RPMI7951 (cell line): ENCODE measurements around the gene SURF4. TPM values are rescaled to one million over a fixed set of nuclear protein-coding genes. Genes with fewer than 3 reads are reported as not detected.
"Not testable (repeated sequence)": the region's sequence is repeated elsewhere in the genome, so short reads cannot be mapped to it uniquely, and the experiment has no call there.

ENCODE experiments used
- DNase-seq: peaks from one replicate; pipeline ENCODE4 v3.0.0-alpha.2; 2012; ENCODE audit warnings: low read depth
- total RNA-seq: library from RNA; depleted of rRNA; stranded (reverse); fragments of >200 nt; shearing (Covaris generic); gene quantifications from 2 replicates; pipeline ENCODE4 v1.2.3, GENCODE V29; 2014; rRNA removed

The SURF4 gene
- total RNA-seq, 1 experiment from 2014 or later: 188 TPM

DNA sequence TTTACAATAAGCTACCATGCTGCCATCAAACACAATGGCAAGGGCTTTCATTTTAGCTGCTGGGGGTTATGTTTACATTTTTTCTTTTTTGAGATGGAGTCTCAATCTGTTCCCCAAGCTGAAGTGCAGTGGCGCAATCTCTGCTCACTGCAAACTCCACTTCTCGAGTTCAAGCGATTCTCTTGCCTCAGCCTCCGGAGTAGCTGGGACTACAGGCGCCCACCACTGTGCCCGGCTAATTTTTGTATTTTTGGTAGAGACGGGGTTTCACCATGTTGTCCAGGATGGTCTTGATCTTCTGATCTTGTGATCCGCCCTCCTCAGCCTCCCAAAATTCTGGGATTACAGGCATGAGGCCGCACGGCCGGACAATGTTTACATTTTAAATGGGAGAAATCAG lies 41.0 kb downstream of the SURF4 start:
- not testable (repeated sequence) for DNase-seq

DNA sequence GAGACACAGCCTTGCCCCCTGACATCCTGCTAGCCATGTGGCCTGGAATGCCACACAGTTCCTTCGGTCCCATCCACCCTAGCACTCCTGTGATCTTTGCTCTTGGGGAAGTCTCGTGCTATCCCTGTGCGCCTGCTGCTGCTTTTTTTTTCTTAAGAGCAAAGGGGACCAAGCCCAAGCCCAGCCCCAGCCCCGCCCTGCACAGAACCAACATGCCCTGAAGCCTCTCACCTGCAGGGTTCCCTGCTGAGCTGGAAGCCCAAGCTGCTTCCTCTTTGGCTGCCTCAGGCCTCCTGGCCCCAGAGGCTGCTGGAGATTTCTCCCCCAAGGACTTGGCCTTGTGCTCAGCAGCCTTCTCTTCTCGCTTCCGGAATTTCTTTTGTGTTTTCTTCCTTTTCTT lies 41.7 kb downstream of the SURF4 start:
- DNase-seq: no peak

DNA sequence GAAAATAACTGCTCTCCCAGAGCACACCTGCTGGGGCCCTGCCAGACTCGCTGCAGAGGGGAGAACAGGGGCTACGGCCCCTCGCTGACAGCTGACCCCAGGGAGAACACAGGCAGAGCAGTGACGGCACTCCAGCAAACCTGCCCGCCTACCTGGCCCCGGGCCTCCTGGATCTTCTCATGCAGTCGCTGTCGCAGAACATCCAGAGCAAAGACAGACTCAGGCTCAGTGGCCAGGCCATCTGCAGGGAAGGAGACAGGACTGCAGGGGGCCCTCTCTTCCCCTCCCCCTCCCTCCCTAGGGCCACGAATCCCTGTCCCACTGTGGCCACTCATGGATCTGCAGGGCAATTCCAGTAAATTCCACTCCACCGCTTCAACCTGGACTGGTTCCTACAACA lies 42.3 kb downstream of the SURF4 start:
- DNase-seq: no peak

DNA sequence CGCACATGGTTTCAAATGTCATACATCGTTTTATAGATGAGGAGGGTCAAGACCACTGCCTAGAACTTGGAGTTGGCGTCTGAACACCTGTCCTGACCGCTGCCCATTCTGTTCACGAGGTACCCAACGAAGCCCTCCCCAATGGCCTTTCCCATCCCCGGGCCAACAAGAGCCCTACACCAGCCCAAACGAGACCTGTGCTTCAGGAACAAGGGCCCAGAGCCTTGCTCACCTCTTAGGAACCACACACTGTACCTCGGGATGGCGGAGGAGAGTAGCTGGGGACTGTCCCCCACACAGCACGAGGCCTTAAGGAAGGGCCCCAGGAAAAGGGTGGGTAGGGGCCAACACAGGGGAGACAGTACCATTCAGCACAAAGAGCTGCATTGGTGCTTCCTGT lies 42.8 kb downstream of the SURF4 start:
- DNase-seq: no peak

DNA sequence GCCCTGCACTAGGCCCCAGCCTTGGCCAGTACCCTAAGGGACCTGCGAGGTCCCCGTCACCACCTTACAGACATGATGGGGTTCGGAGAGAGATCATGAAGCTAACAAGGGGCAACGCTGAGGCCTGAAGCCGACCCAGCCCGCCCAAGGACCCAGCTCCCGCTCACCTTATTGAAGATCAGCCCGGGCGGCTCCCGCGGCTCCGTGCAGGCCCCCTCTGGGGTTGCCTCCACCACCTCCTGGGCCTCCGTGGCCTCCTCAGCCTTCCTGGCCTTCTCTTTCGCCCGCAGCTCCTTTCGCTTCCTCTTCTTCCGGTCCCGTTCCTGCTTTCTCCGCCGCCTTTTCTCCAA lies 43.5 kb downstream of the SURF4 start:
- no peak for DNase-seq

DNA sequence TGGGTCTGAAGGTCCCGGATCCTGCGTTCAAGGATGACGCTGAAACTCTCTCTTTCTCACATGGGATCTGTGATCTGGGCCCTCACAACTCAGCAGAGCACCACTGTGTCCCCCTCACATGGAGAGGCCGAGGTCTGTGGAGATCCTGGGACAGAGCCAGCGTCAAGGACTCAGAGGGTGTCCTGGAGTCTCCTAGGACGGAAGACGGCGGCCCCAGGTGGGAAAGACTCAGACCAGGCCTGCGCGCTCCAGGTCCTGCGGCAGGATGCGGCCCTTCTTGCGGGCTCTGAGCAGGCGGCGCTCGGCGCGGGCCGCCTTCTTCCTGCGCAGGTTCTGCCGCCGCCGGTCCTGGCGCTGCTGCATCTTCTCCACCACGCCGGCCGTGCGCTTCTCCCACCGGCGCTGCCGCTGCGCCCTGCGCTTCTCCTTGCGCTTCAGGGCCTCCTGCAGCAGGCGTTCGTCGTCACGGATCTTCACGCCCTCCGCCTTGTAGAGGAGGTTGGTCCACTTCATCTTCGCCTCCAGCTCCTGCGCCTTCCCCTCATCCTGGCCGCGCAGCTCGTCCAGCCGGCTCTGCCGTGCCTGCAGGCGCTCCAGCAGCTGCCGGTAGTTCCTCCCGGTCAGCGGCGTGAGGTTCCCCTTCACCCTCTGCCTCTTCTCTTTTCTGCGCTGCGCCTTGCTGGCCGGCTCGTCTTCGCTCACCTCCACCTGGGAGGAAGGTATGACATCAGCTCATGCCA lies 44.0 kb downstream of the SURF4 start:
- no peak for DNase-seq

DNA sequence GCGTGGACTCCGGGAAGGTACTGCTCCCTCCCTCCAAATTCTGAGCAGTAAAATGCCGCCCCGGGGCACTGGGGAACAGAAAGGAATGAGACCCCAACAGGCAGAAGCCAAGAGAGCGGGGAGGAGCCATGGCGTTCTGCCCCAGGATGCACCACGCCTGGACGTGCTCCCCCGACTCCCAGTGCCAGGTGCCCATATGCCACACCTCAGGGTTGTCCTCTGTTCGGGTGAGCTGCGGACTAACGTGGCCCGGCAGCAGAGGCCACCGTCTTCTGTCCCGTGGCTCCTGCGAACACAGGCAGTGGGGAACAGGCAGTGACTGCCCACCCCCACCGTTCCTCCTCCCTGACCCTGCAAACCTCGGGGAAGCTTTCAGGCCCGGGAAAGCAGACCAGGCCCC lies 44.6 kb downstream of the SURF4 start:
- DNase-seq: no peak

DNA sequence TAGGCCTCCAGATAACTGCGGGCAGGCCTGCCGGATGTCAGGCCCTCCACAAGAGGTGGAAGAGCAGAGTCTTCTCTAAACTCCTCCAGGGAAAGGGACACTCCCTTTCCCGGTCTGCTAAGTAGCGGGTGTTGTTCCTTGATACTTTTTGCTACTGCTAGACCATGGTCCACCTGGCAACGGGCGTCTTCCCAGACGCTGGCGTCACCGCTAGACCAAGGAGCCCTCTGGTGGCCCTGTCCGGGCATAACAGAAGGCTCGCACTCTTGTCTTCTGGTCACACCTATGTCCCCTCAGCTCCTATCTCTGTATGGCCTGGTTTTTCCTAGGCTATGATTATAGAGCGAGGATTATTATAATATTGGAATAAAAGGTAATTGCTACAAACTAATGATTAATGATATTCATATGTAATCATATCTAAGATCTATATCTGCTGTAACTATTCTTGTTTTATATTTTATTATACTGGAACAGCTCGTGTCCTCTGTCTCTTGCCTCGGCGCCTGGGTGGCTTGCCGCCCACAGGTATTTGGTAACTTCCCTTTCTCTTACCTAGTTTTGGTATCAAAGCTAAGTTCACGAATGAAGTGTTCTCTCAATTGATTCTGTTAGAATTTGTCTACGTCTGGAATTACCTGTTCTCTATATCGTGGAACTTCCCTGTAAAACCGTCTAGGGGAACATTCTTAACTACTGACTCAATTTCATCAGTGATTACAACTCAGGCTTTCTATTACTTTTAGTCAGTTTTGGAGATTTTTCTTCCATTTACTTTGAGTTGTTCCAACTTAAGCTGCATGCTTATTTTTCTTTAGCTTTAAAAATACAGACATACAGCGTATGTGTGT lies 46.3 kb downstream of the SURF4 start:
- DNase-seq: not testable (repeated sequence)

DNA sequence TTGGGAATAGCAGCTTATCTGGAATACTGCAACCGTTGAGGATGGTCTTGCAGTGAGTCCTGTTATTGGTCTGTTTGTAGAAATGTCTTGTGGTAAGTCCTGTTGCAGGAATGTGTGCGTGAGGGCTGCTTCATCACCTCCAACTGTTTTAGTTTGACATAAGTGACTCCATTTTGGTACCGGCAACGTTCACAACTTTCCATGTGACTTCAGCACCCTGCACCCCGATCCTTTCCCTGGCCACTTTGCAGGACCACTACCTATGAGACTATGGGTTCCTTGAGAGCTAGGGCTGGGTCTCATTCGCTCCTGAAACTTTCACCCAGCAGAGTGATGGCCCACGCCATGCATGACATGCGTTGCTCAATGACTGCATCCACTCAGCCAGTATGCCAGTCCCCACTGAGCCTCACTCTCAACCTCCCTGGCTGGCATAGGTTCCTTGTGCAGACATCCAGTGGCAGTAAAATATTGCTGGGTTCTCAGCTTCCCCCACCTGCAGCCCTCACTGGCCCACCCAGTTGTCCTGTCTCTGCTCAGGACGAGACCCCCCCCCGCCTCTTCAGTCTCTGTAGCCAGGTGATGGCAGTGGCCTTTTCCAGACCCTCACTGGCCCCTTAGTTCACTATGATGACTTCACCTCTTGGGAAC lies 47.9 kb downstream of the SURF4 start:
- no peak for DNase-seq

DNA sequence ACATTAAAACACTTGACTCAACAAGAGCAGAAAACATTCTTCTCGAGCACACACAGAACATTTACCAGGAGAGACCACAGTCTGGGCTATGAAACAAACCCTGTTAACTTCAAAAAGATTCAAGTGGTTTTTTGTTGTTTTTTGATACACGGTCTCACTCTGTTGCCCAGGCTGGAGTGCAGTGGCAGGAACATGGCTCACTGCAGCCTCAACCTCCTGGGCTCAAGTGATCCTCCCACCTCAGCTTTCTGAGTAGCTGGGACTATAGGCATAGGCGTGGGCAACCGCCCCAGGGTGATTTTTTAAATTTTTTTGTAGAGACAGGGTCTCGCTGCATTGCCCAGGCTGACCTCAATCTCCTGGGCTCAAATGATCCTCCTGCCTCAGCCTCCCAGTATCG lies 48.8 kb downstream of the SURF4 start:
- DNase-seq: not testable (repeated sequence)

DNA sequence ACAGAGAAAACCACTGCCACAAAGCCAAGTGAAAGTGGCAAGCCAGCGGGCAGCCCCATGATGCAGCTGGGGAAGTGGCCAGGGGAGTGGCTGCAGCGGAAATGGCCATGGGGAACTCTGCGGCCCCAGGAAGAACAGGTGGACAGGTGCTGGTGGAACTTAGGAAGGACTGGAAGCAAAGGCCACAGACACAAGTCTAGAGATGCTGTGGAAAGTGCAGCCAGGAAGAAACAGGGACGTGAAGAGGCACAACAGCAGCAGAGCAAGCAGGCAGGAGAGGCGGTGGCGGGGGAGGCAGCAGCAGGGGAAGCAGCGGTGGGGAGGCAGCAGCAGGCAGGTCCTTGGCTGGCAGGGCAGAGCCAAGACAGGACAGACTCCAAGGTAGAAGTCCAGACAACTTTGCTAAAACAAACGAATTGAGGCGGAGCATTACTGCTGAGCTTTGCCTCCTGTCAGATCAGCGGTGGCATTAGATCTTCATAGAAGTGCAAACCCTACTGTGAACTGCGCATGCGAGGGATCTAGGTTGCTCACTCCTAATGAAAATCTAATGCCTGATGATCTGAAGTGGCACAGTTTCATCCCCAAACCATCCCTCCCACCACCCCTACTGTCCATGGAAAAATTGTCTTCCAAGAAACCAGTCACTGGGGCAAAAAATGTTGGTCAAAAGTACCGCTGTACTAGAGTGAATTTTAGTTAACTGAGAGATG lies 51.7 kb downstream of the SURF4 start:
- DNase-seq: no peak

DNA sequence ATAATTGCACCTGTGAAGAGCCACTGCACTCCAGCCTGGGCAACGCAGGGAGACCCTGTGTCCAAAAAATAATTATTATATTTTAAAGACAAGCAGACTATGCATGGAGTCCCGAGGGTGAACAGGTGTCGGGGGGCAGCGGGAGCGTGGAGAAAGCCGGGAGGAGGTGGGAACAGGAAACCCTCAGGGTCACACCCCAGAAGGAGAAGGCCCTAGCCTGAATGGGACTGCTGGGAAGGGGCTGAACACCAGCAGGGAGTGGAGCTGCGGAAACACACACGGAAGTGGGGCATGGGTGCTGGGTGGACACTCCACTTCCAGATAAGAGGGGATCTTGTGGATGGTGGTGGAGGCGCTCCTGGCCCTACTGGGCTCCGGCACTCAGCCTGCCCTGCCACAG lies 52.6 kb downstream of the SURF4 start:
- DNase-seq: no peak

DNA sequence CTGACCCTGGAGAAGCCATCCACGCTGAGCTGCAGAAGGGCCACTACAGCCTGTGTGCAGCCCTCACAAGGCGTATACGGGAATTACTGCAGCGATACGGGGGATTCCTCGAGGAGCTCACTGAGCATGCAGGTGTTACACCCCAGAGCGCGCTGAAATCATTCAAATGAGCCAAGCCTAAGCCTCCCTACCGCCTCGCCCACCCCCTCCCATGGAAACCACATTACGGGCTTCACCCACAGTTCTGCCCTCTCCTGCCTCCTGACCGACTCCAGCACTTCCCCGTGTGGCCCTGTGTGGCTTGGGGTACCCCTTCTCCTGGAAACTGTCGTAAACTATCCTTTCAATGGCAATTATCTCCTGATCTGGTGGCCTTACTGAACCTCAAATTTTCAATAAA lies 53.2 kb downstream of the SURF4 start:
- DNase-seq: no peak

DNA sequence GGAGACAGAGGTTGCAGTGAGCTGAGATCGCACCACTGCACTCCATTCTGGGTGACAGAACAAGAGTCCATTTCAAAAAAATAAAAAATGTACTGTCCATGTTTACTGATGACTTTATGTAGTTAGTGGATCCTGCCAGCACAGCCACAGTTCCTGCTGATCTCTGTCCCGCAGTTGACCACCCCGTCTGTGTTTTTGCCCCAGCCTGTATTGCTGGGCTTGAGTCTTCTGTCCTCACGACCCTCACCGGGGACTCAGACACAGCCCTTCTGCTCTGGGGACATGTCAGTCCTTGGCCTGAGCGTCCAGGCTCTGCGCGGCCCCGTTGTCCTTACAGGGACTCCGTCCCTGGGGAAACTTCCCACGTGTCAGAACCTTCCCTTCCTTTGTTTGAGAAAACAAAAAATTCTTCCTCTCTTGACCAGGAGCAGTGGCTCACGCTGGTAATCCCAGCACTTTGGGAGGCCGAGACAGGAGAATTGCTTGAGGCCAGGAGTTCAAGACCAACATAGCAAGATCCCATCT lies 54.4 kb downstream of the SURF4 start:
- no peak for DNase-seq

DNA sequence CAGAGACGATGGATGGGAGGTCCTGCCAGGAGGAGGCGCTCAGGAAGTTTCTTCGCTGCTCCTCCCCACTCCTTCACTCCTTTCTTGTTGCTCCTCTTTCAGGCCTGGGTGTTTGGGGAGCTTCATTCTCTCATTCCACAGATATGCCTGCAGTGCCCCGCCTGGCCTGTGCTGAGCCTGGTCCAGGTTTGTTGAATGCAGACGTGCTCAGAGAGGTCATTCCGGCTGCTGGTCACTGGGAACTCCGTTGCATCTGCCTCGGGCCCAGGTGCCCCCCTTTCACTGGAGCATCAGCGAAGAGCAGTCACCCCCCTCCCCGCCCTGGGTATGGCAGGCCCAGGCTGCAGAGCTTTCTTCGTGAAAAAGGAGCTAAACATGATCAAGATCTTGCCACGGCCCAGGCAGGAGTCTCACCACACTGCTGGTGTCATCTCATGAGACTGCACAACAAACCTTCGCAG lies 55.4 kb downstream of the SURF4 start:
- no peak for DNase-seq

DNA sequence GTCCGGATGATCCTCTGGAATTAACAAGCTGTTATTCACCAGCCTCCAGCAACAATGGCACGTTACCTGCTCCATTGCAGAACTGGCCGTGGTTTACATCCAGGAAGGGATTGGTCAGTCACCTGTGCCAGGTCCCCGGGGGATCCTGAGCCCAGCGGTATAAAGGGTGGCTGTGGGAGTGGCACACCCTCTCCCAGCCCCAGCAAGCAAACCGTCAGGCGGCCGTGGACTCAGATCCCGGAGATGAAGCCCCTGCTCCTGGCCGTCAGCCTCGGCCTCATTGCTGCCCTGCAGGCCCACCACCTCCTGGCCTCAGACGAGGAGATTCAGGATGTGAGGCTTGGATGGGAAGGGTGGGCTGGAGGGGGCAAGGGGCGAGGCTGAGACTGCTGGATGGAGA lies 58.3 kb downstream of the SURF4 start:
- not testable (repeated sequence) for DNase-seq

DNA sequence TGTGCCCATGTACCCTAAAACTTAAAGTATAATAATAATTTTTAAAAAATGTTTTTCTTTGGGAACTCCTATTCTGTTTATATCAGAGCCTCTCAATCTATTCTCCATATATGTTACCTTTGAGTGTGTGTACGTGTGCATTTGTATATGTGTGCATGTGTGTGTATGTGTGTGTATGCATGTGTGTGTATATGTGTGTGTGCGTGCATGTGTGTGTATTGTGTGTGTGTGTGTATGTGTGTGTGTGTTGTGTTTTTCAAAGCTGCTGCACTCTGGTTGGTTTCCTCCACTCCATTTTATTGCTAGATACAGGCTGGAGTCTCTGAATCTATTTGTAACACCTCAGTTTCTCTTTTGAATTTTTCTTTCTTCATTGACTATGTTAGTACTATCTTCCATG lies 59.9 kb downstream of the SURF4 start:
- no peak for DNase-seq

Other genes starting within 250 kb of the SURF4 start
- 0.59 and 1.3 TPM in 2 replicates for gene GBGT1, start 212.1 kb downstream of the SURF4 start, total RNA-seq
- not detected in 2 replicates for gene OBP2B, start 166.8 kb downstream of the SURF4 start, total RNA-seq
- gene ABO, start 100.9 kb downstream of the SURF4 start, total RNA-seq: not detected in 2 replicates
- gene SURF6, start 39.9 kb downstream of the SURF4 start, total RNA-seq: 4.6 and 11.2 TPM in 2 replicates
- gene MED22, start 27.9 kb downstream of the SURF4 start, total RNA-seq: 13.8 and 15.2 TPM in 2 replicates
- gene RPL7A, start 27.8 kb downstream of the SURF4 start, total RNA-seq: 1,811 and 1,953 TPM in 2 replicates
- gene SURF1, start 19.6 kb downstream of the SURF4 start, total RNA-seq: 13.3 and 15.9 TPM in 2 replicates
- 15.0 and 15.7 TPM in 2 replicates for gene SURF2, start 19.5 kb downstream of the SURF4 start, total RNA-seq
- gene STKLD1, start 306 bp upstream of the SURF4 start, total RNA-seq: 1.5 and 1.7 TPM in 2 replicates
- gene REXO4, start 42.0 kb upstream of the SURF4 start, total RNA-seq: 9.0 and 9.5 TPM in 2 replicates
- not detected in 2 replicates for gene ADAMTS13, start 46.3 kb upstream of the SURF4 start, total RNA-seq
- gene CACFD1, start 83.9 kb upstream of the SURF4 start, total RNA-seq: 2.4 TPM in 2 replicates
- gene SLC2A6, start 103.0 kb upstream of the SURF4 start, total RNA-seq: 15.4 and 23.7 TPM in 2 replicates
- gene MYMK, start 148.9 kb upstream of the SURF4 start, total RNA-seq: not detected in 2 replicates
- gene ADAMTSL2, start 158.6 kb upstream of the SURF4 start, total RNA-seq: 6.6 and 9.7 TPM in 2 replicates
- gene FAM163B, start 233.3 kb upstream of the SURF4 start, total RNA-seq: 1.1 and 1.2 TPM in 2 replicates